GM10248 (cell line): ENCODE results near the gene PHLDB1.

Experiments
- CTCF ChIA-PET: fragments of 300-600 bp; sonication (Branson Sonifier 250); formaldehyde crosslinking; extraction: SDS; loops from one replicate; lab custom pipeline; 2021; ENCODE audit warnings: antibody characterized with exemption; lab: Yijun Ruan, JAX
- POLR2A ChIA-PET: fragments of 350-650 bp; sonication (Branson Sonifier 250); formaldehyde crosslinking; extraction: SDS; loops from one replicate; lab custom pipeline; 2020; ENCODE audit warnings: antibody characterized with exemption; lab: Yijun Ruan, JAX
- DNase-seq: peaks from one replicate; pipeline ENCODE4 v3.0.0; 2012; ENCODE audit errors: extremely low spot score
- TF ChIP-seq, protein P1 (sequence below): IDR thresholded peaks from 2 replicates; pipeline ENCODE4 v1.5.1; 2012; ENCODE audit warnings: mild to moderate bottlenecking, low read depth; ENCODE audit errors: extremely low read depth, missing control alignments, control extremely low read depth

The PHLDB1 gene

DNA sequence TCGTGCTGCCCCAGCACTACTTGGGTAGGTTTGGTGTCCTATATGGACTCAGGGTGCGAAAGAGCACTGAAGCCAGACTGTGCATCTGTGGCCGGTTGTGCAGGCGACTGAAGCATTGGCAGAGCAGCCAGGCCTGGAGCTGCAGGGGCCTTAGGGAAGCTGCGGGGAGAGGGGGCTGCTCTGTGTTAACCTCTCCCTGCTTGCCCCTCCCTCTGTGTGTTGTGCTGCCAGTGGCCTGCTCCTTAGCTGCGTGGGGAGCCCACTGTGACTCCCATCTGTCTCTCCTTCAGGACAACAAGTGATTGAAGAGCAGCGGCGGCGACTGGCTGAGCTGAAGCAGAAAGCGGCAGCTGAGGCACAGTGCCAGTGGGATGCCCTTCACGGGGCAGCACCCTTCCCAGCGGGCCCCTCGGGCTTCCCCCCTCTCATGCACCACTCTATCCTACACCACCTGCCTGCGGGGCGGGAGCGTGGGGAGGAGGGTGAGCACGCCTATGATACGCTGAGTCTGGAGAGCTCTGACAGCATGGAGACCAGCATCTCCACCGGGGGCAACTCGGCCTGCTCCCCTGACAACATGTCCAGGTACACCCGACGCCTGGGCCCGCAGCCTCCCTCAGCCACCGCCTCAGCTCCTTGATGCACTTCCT, 37.8 kb downstream of the PHLDB1 start:
- TF ChIP-seq, protein P1, sequence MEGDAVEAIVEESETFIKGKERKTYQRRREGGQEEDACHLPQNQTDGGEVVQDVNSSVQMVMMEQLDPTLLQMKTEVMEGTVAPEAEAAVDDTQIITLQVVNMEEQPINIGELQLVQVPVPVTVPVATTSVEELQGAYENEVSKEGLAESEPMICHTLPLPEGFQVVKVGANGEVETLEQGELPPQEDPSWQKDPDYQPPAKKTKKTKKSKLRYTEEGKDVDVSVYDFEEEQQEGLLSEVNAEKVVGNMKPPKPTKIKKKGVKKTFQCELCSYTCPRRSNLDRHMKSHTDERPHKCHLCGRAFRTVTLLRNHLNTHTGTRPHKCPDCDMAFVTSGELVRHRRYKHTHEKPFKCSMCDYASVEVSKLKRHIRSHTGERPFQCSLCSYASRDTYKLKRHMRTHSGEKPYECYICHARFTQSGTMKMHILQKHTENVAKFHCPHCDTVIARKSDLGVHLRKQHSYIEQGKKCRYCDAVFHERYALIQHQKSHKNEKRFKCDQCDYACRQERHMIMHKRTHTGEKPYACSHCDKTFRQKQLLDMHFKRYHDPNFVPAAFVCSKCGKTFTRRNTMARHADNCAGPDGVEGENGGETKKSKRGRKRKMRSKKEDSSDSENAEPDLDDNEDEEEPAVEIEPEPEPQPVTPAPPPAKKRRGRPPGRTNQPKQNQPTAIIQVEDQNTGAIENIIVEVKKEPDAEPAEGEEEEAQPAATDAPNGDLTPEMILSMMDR: no peak
- POLR2A ChIA-PET: no interaction called here
- no peak for DNase-seq
- CTCF ChIA-PET: interaction anchor here (0.7 kb wide), 1 partner anchor 15 kb away, joined by 3 read pairs; no protein-coding TSS in a partner anchor

DNA sequence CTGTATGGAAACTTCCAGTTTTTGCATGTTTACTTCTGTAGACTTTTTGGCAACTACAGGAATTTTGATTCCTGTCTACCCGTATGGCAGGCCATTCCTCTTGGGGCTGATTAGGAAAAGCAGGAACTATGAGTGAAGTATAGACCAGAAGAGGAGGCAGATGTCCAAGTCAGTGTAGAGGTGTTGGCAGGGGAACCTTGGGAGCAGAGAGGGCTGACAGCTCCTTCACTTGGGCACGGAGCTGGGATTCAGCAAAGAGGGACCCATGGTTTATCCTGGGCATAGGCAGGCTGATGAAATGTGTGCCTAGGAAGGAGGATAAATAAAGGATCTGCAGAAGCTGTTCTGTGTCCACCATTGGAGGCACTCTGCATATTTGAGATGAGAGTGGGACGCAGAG, 39.0 kb downstream of the PHLDB1 start:
- TF ChIP-seq, protein P1: no peak
- ChIA-PET POLR2A (no interaction called here), CTCF (interaction anchor here (1.3 to 1.6 kb wide), 2 partner anchors 14 to 36 kb away, joined by 3 read pairs; no protein-coding TSS in a partner anchor)

DNA sequence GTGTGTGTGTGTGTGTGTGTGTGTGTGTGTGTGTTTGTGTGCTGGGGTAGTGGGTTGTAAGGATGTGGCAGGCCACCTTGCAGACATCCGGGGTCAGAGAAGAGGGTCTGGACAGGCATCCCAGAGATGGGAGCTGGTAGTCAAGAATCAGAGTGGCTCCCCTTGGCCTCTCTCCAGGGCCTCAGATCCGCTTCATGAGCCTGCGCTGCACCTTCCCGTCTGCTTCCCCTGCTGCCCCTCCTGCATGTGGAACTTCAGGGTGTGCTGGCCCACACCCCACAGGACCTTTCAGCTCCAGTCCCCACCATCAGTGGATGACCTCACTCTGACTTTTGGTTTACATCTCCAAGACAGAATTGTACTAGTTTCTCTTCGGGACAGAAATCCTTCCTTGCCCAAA, 40.9 kb downstream of the PHLDB1 start:
- POLR2A ChIA-PET: no interaction called here
- DNase-seq: no peak
- CTCF ChIA-PET: interaction anchor here (0.9 to 1.2 kb wide), 2 partner anchors 11 to 12 kb away, joined by 3 to 4 read pairs; no protein-coding TSS in a partner anchor
- TF ChIP-seq, protein P1: no peak

More for the DNA sequence above, 39.0 kb downstream of the PHLDB1 start:
- no peak for DNase-seq

DNA sequence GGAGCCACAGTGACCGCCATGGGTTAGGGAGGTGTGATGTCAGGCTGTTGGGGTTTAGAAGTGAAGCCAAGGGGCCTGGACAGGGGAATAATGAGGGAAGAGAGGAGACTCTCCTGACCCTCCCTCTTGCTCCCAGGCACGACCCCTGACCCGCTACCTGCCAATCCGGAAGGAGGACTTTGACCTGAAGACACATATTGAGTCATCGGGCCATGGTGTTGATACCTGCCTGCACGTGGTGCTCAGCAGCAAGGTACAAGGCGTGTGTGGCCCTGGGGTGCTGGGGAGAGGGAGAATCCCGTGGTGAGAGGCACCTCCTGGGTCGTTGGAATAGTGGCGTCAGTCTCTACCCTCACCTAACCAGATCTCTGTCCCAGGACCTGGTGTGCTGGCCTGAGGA, 42.5 kb downstream of the PHLDB1 start:
- POLR2A ChIA-PET: no interaction called here
- DNase-seq: no peak
- TF ChIP-seq, protein P1: no peak
- CTCF ChIA-PET: interaction anchor here (1.1 kb wide), 1 partner anchor 11 kb away, joined by 4 read pairs; no protein-coding TSS in a partner anchor

DNA sequence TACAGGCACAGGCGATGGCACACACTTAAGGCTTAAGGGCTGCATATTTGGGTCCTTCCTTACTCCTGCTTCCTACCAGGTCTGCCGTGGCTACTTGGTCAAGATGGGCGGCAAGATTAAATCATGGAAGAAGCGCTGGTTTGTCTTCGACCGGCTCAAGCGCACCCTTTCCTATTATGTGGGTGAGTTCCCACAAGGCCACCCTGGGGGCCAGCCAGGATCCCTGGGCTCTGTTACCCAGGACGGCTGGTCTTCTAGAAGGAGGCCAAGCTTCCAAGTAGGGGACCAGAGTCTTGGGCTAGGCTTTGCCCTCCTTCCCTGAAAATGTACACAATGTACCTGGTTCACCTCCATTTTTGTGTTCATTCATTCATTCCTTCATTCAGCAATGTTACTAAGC, 43.0 kb downstream of the PHLDB1 start:
- POLR2A ChIA-PET: no interaction called here
- TF ChIP-seq, protein P1: no peak
- DNase-seq: no peak
- CTCF ChIA-PET: interaction anchor here (1.1 kb wide), 1 partner anchor 10 kb away, joined by 4 read pairs; no protein-coding TSS in a partner anchor

DNA sequence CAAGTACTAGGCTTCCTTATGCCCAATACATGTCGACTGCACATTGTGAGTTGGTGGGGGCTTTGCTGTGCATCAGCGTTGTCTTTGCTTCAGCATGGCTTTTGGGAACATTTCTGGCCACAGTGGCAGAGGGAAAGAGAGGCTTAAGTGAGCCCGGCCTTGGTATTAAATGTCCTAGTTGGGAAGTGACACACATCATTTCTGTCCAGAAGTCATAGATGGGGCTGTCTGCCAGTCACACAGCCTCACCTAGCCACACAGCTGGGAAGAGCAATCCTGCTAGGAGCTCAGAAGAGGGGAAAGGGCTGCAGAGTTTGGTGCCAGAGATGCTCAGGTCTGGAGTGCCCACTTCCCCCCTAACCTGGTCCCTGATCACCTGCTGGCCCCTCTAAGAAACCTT, 44.4 kb downstream of the PHLDB1 start:
- DNase-seq: no peak
- TF ChIP-seq, protein P1: no peak
- ChIA-PET POLR2A (no interaction called here), CTCF (no interaction called here)
